Measurements from ENCODE around the gene MYCN.
"Not testable (repeated sequence)": the region's sequence is repeated elsewhere in the genome, so short reads cannot be mapped to it uniquely, and the experiment has no call there.

MYCN gene
- 0 reads per million in 2 donors for total RNA-seq

DNA sequence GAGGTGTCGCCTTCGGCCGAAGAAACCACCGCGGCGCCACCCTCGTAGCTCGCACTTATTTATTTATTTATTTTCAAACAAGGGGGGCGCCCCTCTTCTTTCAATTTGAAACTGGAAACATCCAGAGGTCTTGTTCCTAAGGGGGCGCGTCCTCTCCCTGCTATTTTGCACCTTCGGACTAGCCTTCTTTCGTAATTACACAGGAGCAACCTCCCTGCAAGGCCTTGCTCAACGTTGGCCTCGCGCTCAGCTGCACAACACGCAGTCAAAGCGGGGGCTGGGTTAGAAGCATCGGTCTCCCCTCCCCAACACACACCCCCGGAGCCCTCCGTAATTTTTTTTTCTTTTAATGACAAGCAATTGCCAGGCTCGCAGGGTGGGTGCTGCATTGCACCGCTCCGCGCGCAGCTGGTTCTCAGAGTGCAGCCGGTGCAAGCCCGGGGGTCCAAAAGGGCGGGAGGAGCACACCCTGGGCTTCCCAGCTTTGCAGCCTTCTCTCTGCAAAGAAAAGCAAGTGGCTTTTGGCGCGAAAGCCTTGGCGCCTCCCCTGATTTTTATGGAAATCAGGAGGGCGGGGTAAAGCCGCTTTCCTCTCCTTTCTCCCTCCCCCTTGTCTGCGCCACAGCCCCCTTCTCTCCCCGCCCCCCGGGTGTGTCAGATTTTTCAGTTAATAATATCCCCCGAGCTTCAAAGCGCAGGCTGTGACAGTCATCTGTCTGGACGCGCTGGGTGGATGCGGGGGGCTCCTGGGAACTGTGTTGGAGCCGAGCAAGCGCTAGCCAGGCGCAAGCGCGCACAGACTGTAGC lies at the start of gene MYCN:
Gene MYCN (plus strand): TSS at position 697 of the 807 bp plus-strand sequence. CDS start 1,515 bp downstream, outside the sequence.
- no peak for DNase-seq

- DNase-seq = no peak
Observed at GRCh38 chr2:15890936-15891905, 49.1 kb upstream of the MYCN start.

- DNase-seq = no peak
Observed at GRCh38 chr2:15892151-15892880, 48.0 kb upstream of the MYCN start.

DNA sequence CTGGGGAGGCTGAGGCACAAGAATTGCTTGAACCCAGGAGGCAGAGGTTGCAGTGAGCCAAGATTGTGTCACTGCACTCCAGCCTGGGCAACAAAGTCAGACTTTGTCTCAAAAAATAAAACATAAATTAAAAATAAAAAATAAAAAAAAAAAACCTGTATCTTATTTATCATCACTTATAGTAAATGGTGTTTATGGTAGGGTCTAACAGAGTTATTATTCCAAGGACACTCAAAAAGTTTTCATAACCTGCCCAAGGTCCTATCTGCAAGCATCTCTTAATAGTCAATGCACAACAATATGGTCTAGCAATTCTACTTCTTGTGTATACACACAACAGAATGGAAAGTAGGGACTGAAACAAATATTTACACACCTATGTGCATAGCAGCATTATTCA lies 47.3 kb upstream of the MYCN start:
- DNase-seq = no peak

DNA sequence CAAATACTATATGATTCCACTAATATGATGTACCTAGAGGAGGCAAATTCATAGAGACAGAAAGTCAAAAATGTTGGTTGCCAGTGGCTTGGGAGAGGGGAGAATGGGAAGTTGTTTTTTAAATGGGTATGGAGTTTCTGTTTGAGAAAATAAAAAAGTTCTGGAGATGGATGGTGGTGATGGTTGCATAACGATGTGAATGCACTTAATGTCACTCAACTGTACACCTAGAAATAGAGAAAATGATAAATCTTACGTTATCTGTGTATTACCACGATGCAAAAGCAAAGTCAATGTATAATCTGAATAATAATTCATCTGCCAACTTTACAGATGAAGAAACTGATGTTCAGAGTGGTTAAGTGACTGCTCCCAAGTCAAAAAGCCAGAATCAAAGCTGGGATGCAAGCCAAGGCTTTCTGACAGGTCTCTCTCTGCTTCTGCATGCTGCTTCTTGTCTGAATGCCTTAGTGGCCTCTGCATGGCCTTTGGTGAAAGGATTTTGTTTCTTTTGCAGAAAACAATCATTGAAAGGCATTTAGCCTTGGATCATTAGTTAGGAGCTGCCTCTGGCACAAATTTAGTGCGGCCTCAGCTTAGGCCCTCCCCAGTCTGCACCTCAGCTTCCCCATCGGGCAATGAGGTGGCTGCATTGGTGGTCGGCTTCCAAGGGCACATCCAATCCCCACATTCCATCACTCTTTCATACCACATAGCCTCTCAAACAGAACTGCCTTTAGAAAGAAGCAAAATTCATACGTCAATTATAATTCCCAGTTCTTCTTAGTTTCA lies 46.5 kb upstream of the MYCN start:
- no peak for DNase-seq

- DNase-seq = no peak
Observed at GRCh38 chr2:15894481-15895144, 45.7 kb upstream of the MYCN start.

- DNase-seq = no peak
Observed at GRCh38 chr2:15895615-15896469, 44.5 kb upstream of the MYCN start.

DNA sequence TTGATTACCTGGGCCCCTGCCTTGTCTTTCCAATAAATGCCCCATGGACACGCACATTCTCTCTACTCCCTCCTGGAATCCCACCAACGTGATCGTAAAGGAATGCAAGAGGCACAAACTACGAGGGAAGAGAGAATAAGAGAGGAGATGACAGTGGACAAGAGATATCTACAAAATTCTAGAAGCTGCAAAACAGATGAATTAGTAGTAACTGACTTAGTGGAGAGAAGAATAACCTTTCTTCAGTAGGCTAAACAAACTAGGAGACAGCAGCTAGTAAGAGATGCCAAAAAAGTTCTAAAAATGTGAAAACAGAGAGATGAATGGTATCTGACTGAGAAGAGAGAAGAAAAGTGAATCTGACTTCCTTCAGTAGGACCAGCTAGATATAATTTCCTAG lies 43.5 kb upstream of the MYCN start:
- no peak for DNase-seq

DNA sequence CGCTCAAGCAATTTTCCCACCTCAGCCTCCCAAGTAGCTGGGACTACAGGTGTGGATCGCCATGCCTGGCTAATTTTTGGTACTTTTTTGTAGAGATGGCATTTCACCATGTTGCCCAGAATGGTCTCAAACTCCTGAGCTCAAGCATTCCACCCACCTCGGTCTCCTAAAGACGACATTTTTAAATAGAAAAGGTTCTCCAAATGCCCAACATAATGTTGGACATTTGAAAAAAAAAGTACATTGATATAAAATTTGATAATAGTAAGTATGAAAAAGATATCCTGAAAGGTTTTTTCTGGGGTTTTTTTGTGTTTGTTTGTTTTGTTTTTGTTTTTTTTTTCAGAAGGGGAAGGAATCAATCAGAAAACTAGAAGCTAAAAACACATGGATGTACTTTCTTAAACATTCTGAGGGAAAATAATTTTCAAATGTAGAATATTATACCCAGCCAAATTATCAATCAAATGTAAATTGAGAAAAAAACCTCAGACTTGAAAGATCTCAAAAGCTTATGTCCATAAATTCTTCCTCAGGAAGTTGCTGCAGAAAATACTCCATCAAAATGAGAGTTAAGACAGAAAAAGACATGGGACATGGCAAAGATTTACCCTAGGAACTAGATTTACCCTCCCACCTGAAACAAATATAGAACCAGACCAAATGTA lies 42.8 kb upstream of the MYCN start:
- no peak for DNase-seq

GRCh38 chr2:15899327-15899612 lies 41.1 kb upstream of the MYCN start:
- DNase-seq = no peak

DNA sequence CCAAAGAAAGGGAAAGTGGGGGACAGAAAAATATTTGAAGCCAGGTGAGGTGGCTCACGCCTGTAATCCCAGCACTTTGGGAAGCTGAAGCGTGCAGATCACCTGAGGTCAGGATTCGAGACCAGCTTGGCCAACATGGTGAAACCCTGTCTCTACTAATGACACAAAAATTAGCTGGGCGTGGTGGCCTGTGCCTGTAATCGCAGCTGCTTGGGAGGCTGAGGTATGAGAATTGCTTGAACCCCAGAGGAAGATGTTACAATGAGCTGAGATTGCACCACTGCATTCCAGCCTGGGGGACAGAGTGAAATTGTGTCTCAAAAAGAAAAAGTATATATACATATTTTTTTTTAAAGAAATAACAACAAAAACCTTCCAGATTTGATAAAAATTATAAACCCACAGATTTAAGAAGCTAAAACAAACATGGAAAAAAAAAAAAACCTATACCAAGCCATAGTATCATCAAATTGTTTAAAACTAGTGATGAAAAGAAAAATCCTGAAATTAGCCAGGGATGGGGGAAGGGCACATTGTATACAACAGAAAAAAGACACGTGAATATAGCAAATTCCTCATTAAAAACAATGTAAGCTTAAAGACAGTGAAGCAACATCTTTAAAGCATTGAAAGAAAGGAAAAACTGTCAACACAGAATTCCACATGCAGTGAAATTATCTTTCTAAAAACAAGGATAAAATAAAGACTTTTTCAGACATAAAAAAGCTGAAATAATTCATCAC lies 40.4 kb upstream of the MYCN start:
- DNase-seq = no peak

- no peak for DNase-seq
Observed at GRCh38 chr2:15901095-15901807, 39.1 kb upstream of the MYCN start.

DNA sequence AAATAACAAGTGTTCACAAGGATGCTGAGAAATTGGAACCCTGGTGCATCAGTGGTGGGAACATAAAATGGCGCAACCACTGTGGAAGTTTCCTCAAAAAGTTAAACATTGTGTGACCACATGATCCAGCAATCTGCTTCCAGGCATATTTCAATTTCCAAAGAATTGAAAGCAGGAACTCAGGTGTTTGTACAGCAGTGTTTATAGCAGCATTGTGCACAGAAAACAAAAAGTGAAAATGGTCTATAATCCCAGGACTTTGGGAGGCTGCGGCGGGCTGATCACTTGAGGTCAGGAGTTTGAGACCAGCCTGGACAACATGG lies 38.6 kb upstream of the MYCN start:
- no peak for DNase-seq

DNA sequence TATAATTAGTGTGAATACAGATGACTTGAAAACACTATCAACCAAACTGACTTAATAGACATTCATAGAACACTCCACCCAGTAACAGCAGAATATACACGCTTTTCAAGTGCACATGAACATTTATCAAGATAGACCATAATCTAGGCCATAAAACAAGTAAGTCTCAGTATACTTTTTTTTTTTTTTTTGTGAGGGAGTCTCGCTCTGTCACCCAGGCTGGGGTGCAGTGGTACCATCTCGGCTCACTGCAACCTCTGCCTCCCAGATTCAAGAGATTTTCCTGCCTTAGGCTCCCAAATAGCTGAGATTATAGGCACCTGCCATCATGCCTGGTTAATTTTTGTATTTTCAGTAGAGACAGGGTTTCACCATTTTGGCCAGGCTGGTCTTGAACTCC lies 36.4 kb upstream of the MYCN start:
- DNase-seq = not testable (repeated sequence)

DNA sequence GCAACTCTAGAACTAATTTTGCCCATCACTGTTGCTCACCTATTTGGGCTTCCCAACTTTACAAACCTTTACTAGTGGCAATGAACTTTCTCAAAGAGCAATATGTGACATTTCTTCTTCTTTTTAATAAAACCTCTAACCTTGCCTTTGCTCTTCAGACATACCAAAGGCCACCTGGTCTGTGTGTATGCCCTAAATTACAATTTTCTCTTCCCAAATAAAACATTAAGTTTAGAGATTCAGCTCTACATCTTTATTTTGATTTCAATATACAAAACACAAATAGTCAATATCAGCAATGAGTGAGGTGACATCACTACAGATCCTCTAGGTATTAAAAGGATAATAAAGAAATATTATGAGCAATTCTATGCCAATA lies 35.1 kb upstream of the MYCN start:
- no peak for DNase-seq

- no peak for DNase-seq
Observed at GRCh38 chr2:15905986-15906491, 34.3 kb upstream of the MYCN start.

DNA sequence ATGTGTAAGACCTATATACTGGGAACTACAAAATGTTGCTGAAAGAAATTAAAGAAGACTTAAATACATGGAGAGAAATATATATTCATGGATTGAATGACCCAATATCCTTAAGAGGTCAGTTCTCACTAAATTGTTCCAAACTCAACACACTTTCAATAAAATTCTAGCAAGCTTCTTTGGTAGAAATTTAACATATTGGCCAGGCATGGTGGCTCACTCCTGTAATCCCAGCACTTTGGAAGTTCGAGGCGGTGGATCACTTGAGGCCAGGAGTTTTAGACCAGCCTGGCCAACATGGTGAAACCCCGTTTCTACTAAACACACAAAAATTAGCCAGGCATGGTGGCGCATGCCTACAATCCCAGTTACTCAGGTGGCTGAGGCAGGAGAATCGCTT lies 33.6 kb upstream of the MYCN start:
- DNase-seq = no peak

DNA sequence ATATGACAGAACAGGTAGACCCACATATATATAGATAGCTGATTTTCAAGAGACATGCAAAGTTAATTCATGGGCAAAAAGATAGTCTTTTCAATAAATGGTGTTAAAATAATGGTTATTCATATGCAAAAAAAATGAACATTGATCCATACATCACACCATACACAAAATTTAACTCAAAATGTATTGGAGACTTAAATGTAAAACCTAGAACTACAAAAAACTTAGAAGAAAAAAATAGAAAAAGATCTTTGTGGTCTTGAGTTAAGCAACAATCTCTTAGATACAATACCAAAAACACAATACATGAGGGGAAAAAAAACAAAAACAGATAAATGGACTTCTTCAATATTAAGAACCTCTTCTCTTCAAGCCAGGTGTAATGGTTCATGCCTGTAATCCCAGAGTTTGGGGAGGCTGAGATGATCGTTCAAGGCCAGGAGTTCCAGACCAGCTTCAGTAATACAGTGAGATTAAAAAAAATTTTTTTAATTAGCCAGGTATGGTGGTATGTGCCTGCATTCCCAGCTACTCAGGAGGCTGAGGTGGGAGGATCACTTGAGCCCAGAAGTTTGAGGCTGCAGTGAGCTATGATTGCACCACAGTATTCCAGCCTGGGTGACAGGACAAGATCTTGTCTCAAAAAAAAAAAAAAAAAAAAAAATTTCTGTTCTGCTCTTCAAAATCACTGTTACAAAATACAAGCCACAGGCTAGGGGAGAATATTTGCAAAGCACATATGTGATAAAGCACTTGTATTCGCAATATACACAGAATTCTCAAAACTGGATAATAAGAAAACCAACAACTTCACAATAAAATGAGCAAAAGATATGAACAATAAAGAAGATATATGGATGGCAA lies 32.7 kb upstream of the MYCN start:
- DNase-seq = no peak
